Lower lobe of right lung (tissue), 2 donors: ENCODE data around the gene RBM23. TPM values are rescaled to one million over a fixed set of nuclear protein-coding genes. Genes with fewer than 3 reads are reported as not detected.

ENCODE experiments used
- ATAC-seq, 2 donors: fragments of 200-7000 bp; cut with Tn5 transposase; one replicate each; pipeline ENCODE4 v1.9.1; 2020 to 2022; ENCODE audit warnings: mild to moderate bottlenecking in 2 of 2, moderate library complexity in 2 of 2
- DNase-seq: peaks from one replicate; pipeline ENCODE4 v3.0.0-alpha.2; 2020
- H3K27ac ChIP-seq: fragments of 200-600 bp; one replicate; pipeline ENCODE4 v1.8.0; 2022
- H3K27me3 ChIP-seq: fragments of 200-600 bp; one replicate; pipeline ENCODE4 v1.8.0; 2022; ENCODE audit warnings: low read depth
- H3K36me3 ChIP-seq: fragments of 200-600 bp; one replicate; pipeline ENCODE4 v1.8.0; 2022; ENCODE audit warnings: mild to moderate bottlenecking
- H3K4me1 ChIP-seq: fragments of 200-600 bp; one replicate; pipeline ENCODE4 v1.8.0; 2022
- H3K4me3 ChIP-seq: fragments of 200-600 bp; one replicate; pipeline ENCODE4 v1.8.0; 2022; ENCODE audit warnings: mild to moderate bottlenecking
- H3K9me3 ChIP-seq: fragments of 200-600 bp; one replicate; pipeline ENCODE4 v1.8.0; 2022
- intact Hi-C: fragments of 100-400 bp; cut with DNase I; formaldehyde crosslinking; loops from one replicate; pipeline ENCODE4 v1.11.0; 2022
- total RNA-seq: library from RNA; stranded (reverse); fragmentation: NEBNext Ultra II Directional; extraction: Animal tissue kit (Norgen Biotek cat#: 25700); gene quantifications from one replicate; pipeline ENCODE4 v1.2.1, GENCODE V29; 2021
- TF ChIP-seq, protein P1 (sequence below): fragments of 200-600 bp; IDR thresholded peaks from one replicate; pipeline ENCODE4 v1.8.0; 2022; ENCODE audit warnings: antibody characterized with exemption, mild to moderate bottlenecking
- donor health status: DM: no; HTN: yes; CAD: no; lungs with severe emphysema.

The RBM23 gene
- total RNA-seq, 1 donor from 2014 or later = 91.4 TPM

DNA sequence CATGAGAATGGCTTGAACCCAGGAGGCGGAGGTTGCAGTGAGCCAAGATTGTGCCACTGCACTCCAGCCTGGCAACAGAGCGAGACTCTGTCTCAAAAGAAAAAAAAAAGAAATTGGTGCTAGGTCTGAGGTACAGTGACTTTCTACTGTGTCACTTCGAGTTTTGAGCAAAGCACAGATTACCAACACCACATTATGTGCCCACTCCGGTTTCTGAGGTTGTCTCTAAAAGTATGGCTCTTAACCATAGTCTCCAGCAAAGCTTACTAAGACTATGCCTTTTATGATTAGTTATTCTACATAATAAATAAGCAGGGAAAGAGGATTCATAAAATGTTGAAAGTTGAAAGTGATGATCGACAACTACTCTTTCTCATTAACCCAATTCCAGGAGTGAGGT lies 8.0 kb downstream of the RBM23 start:
- ATAC-seq (no peak), DNase-seq (no peak)
- peaks cover 57% of the 10 kb centered on the region for H3K36me3 ChIP-seq
- intact Hi-C loops = no loop called here
- H3K27ac ChIP-seq = no peak overlapping the region
- TF ChIP-seq, protein P1, sequence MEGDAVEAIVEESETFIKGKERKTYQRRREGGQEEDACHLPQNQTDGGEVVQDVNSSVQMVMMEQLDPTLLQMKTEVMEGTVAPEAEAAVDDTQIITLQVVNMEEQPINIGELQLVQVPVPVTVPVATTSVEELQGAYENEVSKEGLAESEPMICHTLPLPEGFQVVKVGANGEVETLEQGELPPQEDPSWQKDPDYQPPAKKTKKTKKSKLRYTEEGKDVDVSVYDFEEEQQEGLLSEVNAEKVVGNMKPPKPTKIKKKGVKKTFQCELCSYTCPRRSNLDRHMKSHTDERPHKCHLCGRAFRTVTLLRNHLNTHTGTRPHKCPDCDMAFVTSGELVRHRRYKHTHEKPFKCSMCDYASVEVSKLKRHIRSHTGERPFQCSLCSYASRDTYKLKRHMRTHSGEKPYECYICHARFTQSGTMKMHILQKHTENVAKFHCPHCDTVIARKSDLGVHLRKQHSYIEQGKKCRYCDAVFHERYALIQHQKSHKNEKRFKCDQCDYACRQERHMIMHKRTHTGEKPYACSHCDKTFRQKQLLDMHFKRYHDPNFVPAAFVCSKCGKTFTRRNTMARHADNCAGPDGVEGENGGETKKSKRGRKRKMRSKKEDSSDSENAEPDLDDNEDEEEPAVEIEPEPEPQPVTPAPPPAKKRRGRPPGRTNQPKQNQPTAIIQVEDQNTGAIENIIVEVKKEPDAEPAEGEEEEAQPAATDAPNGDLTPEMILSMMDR = no peak
- no peak overlapping the region for H3K4me3 ChIP-seq
- H3K27me3 ChIP-seq = no peaks in the 10 kb centered on the region
- H3K9me3 ChIP-seq = no peaks in the 10 kb centered on the region
- peaks cover 27% of the 10 kb centered on the region for H3K4me1 ChIP-seq

DNA sequence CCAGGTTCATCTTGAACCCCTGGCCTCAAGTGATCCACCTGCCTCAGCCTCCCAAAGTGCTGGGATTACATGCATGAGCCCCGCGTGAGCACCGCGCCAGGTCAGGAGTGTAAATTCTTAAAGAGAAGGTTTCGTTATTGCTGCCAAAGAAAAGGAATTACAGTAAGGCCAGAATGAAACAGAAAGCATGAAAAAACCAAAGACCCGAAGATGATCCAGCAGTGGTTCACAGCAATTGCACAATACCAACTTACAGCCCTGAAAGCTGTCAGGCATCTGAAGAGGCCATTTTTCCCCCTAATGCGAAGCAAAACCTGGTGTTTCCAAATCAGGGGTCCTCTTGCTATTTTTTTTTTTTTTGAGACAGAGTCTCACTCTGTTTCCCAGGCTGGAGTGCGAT lies 10.3 kb downstream of the RBM23 start:
- peaks cover 80% of the 10 kb centered on the region for H3K36me3 ChIP-seq
- peak overlapping the region; percentile 21 for H3K27ac ChIP-seq
- no peak overlapping the region for H3K4me3 ChIP-seq
- ATAC-seq (no peak), DNase-seq (no peak)
- H3K4me1 ChIP-seq = peaks cover 11% of the 10 kb centered on the region
- intact Hi-C loops = no loop called here
- H3K27me3 ChIP-seq = no peaks in the 10 kb centered on the region
- no peaks in the 10 kb centered on the region for H3K9me3 ChIP-seq
- TF ChIP-seq, protein P1 = no peak

DNA sequence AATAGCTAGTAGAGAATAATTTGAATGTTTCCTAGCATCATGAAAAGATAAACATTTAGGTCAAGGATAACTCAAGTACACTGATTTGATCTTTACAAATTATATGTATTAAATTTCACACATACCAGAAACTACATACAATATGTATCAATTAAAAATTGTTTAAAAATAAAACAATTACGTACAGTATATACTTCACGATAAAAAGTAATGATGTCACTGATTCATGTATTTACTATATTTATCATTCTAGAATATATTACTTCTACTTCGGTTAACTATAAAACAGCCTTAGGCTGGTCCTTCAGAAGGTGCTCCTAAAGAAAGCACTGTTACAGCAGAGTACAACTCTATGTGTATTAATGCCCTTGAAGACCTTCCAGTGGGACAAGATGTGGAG lies 11.5 kb downstream of the RBM23 start:
- Histone ChIP-seq H3K27me3 (no peaks in the 10 kb centered on the region), H3K36me3 (peaks cover 92% of the 10 kb centered on the region), H3K27ac (no peak overlapping the region), H3K4me3 (no peak overlapping the region), H3K9me3 (no peaks in the 10 kb centered on the region), H3K4me1 (peaks cover 11% of the 10 kb centered on the region)
- intact Hi-C loops = no loop called here
- DNase-seq = no peak
- TF ChIP-seq, protein P1 = no peak
- ATAC-seq = no peak

DNA sequence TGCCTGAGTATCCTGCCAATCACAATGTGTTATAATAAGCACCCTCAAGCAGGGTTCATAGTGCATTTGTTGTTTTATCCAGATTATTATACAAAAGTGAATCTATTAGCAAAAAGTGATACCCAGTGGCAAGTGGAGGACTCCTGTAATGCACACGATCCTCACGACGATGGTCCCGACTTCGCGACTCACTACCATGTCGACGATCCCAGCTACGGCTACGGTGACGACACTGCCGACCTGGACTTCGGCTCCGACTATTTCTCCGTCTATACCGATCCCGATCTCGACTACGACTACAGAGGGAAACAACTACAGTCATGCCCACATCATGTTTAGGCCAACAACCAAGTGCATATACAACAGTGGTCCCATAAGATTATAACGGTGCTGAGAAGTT lies 12.9 kb downstream of the RBM23 start:
- H3K4me1 ChIP-seq = peaks cover 6% of the 10 kb centered on the region
- H3K27me3 ChIP-seq = no peaks in the 10 kb centered on the region
- TF ChIP-seq, protein P1 = no peak
- no peak for DNase-seq
- no peak overlapping the region for H3K4me3 ChIP-seq
- H3K9me3 ChIP-seq = no peaks in the 10 kb centered on the region
- H3K27ac ChIP-seq = no peak overlapping the region
- intact Hi-C loops = no loop called here
- ATAC-seq = no peak
- H3K36me3 ChIP-seq = peaks cover 98% of the 10 kb centered on the region

DNA sequence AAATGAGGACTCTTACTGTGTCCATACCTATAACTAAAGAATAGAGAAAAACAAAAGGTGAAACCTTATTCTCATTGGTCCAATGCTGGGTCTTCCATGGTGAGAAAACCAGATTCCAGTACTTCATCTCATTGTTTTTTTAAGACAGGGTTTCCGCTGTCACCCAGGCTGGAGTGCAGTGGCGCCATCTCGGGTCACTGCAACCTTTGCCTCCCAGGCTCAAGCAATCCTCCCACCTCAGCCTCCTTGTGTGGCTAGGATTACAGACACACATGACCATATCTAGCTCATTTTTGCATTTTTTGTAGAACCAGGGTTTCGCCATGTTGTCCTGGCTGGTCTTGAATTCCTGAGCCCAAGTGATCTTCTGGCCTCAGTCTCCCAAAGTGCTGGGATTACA lies 13.3 kb downstream of the RBM23 start:
- TF ChIP-seq, protein P1 = no peak
- H3K27me3 ChIP-seq = no peaks in the 10 kb centered on the region
- intact Hi-C loops = no loop called here
- H3K4me3 ChIP-seq = no peak overlapping the region
- peaks cover 98% of the 10 kb centered on the region for H3K36me3 ChIP-seq
- no peak overlapping the region for H3K27ac ChIP-seq
- H3K9me3 ChIP-seq = no peaks in the 10 kb centered on the region
- DNase-seq (no peak), ATAC-seq (no peak)
- peaks cover 6% of the 10 kb centered on the region for H3K4me1 ChIP-seq

DNA sequence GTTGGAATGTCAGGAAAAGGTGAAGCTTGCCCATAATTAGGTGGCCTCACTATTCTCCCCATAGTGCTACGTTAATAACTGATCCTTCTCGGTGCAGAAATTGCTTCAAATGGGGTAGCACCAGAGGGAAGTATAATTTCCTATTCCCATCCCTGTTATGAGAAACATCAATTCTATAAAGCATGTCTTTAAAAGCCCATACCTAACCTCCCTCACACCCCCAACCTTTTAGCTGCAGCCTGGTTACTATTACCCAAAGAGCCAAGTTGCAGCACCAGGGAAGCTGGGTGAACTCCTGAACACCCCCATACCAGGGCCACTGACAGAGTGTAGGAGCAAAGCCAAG lies 15.2 kb downstream of the RBM23 start:
- Histone ChIP-seq H3K4me3 (no peak overlapping the region), H3K9me3 (no peaks in the 10 kb centered on the region), H3K27ac (no peak overlapping the region), H3K4me1 (peaks cover under 1% of the 10 kb centered on the region), H3K27me3 (no peaks in the 10 kb centered on the region), H3K36me3 (peaks cover 93% of the 10 kb centered on the region)
- intact Hi-C loops = no loop called here
- TF ChIP-seq, protein P1 = no peak
- ATAC-seq = no peak
- DNase-seq = no peak
